Breast epithelium (tissue), 4 donors: Measurements from ENCODE around the gene VAMP4. TPM values are rescaled to one million over a fixed set of nuclear protein-coding genes. Genes with fewer than 3 reads are reported as not detected.
"Not testable (repeated sequence)": the region's sequence is repeated elsewhere in the genome, so short reads cannot be mapped to it uniquely, and the experiment has no call there.

Experiments
- DNase-seq, 2 donors: peaks; one replicate each; pipeline ENCODE4 v3.0.0-alpha.2; 2019; ENCODE audit warnings: low spot score in 2 of 2
- H3K27ac ChIP-seq, 2 donors: fragments of 200-600 bp; sonication (generic) in 1 of 2; one replicate each; pipeline ENCODE4 v1.5.1; 2016 to 2019; ENCODE audit warnings: mild to moderate bottlenecking in 1 of 2
- H3K27me3 ChIP-seq, 2 donors: fragments of 200-600 bp; sonication (generic) in 1 of 2; one replicate each; pipeline versions ENCODE4 v1.5.1 to v1.6.0; 2017 to 2019; ENCODE audit warnings: control low read depth in 1 of 2, mild to moderate bottlenecking in 1 of 2
- H3K36me3 ChIP-seq: fragments of 200-600 bp; one replicate; pipeline ENCODE4 v1.5.1; 2019
- H3K4me1 ChIP-seq, 2 donors: fragments of 200-600 bp; sonication (generic); one replicate each; pipeline ENCODE4 v1.5.1; 2016 to 2019; ENCODE audit warnings: control low read depth in 1 of 2
- H3K4me3 ChIP-seq, 3 donors: fragments of 200-600 bp; sonication (generic); 1 replicate in 2 of 3; 2 replicates in 1 of 3; pipeline ENCODE4 v1.5.1; 2016 to 2019; ENCODE audit warnings: mild to moderate bottlenecking in 3 of 3, moderate library complexity in 2 of 3
- H3K9me3 ChIP-seq, 2 donors: fragments of 200-600 bp; sonication (generic) in 1 of 2; one replicate each; pipeline ENCODE4 v1.5.1; 2016 to 2019; ENCODE audit warnings: control low read depth in 1 of 2
- POLR2A ChIP-seq: fragments of 450-650 bp; IDR thresholded peaks from one replicate; pipeline ENCODE4 v1.6.1; 2016; ENCODE audit warnings: antibody characterized with exemption, mild to moderate bottlenecking, moderate library complexity
- POLR2AphosphoS5 ChIP-seq, 3 donors: sonication (generic); formaldehyde crosslinking; IDR thresholded peaks; one replicate each; pipeline ENCODE4 v1.6.1; 2017; ENCODE audit warnings: antibody characterized with exemption in 3 of 3
- intact Hi-C: fragments of 100-400 bp; cut with DNase I; formaldehyde crosslinking; loops from one replicate; pipeline ENCODE4 v1.15.1; 2023; ENCODE audit warnings: low total_unique reads
- total RNA-seq, 3 donors: library from RNA; depleted of rRNA; stranded (reverse); fragments of >200 nt; gene quantifications; one replicate each; pipeline ENCODE4 v1.1.0, GENCODE V29; 2016
- TF ChIP-seq, protein P1 (sequence below), 3 donors: fragments of 450-650 bp; IDR thresholded peaks; one replicate each; pipeline ENCODE4 v1.5.1; 2016 to 2017; ENCODE audit warnings: antibody characterized with exemption in 3 of 3, mild to moderate bottlenecking in 3 of 3, moderate library complexity in 3 of 3

Gene VAMP4
- total RNA-seq, 3 donors from 2014 or later: 10.5 to 16.3 (median 14.0) TPM

DNA sequence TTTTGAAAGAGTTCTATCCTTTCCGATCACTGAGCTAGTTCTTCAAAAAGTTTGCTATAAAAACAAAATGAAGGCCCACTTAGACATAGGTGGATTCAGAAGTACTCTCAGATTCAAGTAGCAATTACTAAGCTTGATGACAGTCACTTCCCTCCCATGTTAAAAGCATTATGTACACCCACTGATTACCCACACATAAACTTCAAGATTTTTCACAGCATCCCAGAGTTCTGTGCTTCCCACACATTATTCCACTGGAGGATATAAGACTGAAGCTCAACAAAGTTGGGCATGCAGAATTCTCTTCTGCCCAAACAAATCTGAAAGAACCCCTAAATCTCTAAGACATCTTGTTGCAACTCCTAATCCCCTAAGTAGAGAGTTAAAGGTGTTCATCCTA is 29.5 kb downstream of the VAMP4 start:
- intact Hi-C loops: no loop called here
- H3K27ac ChIP-seq: no peak overlapping the region
- H3K27me3 ChIP-seq: no peaks in the 10 kb centered on the region
- peaks cover 3% of the 10 kb centered on the region for H3K36me3 ChIP-seq
- no peaks in the 10 kb centered on the region for H3K9me3 ChIP-seq
- no peaks in the 10 kb centered on the region for H3K4me1 ChIP-seq
- DNase-seq: no peak
- H3K4me3 ChIP-seq: no peak overlapping the region
- no peak for TF ChIP-seq POLR2A
- TF ChIP-seq, protein P1, sequence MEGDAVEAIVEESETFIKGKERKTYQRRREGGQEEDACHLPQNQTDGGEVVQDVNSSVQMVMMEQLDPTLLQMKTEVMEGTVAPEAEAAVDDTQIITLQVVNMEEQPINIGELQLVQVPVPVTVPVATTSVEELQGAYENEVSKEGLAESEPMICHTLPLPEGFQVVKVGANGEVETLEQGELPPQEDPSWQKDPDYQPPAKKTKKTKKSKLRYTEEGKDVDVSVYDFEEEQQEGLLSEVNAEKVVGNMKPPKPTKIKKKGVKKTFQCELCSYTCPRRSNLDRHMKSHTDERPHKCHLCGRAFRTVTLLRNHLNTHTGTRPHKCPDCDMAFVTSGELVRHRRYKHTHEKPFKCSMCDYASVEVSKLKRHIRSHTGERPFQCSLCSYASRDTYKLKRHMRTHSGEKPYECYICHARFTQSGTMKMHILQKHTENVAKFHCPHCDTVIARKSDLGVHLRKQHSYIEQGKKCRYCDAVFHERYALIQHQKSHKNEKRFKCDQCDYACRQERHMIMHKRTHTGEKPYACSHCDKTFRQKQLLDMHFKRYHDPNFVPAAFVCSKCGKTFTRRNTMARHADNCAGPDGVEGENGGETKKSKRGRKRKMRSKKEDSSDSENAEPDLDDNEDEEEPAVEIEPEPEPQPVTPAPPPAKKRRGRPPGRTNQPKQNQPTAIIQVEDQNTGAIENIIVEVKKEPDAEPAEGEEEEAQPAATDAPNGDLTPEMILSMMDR (IDR thresholded peaks at IDR 0.05): no peak

DNA sequence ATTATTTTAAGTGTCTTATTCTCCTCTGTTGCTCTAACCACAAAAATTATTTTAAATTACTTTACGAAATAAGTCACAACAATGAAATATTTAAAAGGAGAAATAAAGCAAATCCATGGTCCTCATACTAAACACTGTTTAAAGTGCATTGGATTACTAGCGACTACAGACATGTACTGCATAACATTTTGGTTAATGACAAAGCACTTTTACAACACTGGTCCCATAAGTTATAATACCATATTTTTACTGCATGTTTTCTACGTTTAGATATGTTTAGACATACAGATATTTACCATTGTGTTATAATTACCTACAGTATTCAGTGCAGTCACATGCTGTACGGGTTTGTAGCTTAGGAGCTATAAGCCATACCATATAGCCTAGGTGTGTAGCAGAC is 30.2 kb downstream of the VAMP4 start:
- no peak for DNase-seq
- H3K27ac ChIP-seq: no peak overlapping the region
- no peaks in the 10 kb centered on the region for H3K9me3 ChIP-seq
- no peak overlapping the region for H3K4me3 ChIP-seq
- intact Hi-C loops: no loop called here
- TF ChIP-seq, protein P1 (IDR thresholded peaks at IDR 0.05): no peak
- TF ChIP-seq POLR2A (no peak), POLR2AphosphoS5 (IDR thresholded peaks at IDR 0.05) (no peak)
- peaks cover 3% of the 10 kb centered on the region for H3K36me3 ChIP-seq
- H3K4me1 ChIP-seq: no peaks in the 10 kb centered on the region
- no peaks in the 10 kb centered on the region for H3K27me3 ChIP-seq

GRCh38 chr1:171707583-171707982 is 34.3 kb downstream of the VAMP4 start:
- H3K9me3 ChIP-seq: no peaks in the 10 kb centered on the region
- no peak overlapping the region for H3K4me3 ChIP-seq
- TF ChIP-seq POLR2AphosphoS5 (IDR thresholded peaks at IDR 0.05): no peak
- no peak for TF ChIP-seq POLR2A
- TF ChIP-seq, protein P1 (IDR thresholded peaks at IDR 0.05): no peak
- peaks cover 3% of the 10 kb centered on the region for H3K36me3 ChIP-seq
- no peaks in the 10 kb centered on the region for H3K27me3 ChIP-seq
- intact Hi-C loops: no loop called here
- DNase-seq: no peak
- H3K4me1 ChIP-seq: no peaks in the 10 kb centered on the region
- H3K27ac ChIP-seq: no peak overlapping the region

- Histone ChIP-seq H3K36me3 (no peaks in the 10 kb centered on the region), H3K9me3 (no peaks in the 10 kb centered on the region), H3K4me3 (no peak overlapping the region), H3K27ac (no peak overlapping the region), H3K4me1 (no peaks in the 10 kb centered on the region), H3K27me3 (no peaks in the 10 kb centered on the region)
- no peak for DNase-seq
- intact Hi-C loops: no loop called here
- TF ChIP-seq POLR2AphosphoS5 (IDR thresholded peaks at IDR 0.05) (no peak), POLR2A (no peak)
- TF ChIP-seq, protein P1 (IDR thresholded peaks at IDR 0.05): no peak
Measured at GRCh38 chr1:171702598-171702997, 39.3 kb downstream of the VAMP4 start.

DNA sequence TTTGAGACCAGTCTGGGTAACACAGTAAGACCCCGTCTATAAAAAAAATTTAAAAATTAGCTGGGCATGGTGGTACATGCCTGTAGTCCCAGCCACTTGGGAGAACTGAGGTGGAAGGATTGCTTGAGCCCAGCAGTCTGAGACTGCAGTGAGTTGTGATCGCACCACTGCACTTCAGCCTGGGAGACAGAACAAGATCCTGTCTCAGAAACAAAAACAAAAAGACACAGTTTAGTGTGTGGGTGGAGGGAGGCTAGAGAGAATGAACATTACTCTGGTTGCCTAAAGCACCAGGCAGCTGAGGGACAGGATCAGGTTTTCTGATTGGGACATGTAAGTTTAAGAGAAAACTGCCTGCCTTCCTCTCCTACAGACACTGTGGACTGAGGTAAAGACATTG is 42.3 kb downstream of the VAMP4 start:
- no peak overlapping the region for H3K4me3 ChIP-seq
- H3K36me3 ChIP-seq: no peaks in the 10 kb centered on the region
- H3K27me3 ChIP-seq: no peaks in the 10 kb centered on the region
- DNase-seq: no peak
- H3K4me1 ChIP-seq: no peaks in the 10 kb centered on the region
- peaks cover 5 to 10% of the 10 kb centered on the region in 2 donors for H3K9me3 ChIP-seq
- H3K27ac ChIP-seq: no peak overlapping the region
- TF ChIP-seq, protein P1 (IDR thresholded peaks at IDR 0.05): no peak
- TF ChIP-seq POLR2A: no peak
- TF ChIP-seq POLR2AphosphoS5 (IDR thresholded peaks at IDR 0.05): no peak
- intact Hi-C loops: no loop called here

DNA sequence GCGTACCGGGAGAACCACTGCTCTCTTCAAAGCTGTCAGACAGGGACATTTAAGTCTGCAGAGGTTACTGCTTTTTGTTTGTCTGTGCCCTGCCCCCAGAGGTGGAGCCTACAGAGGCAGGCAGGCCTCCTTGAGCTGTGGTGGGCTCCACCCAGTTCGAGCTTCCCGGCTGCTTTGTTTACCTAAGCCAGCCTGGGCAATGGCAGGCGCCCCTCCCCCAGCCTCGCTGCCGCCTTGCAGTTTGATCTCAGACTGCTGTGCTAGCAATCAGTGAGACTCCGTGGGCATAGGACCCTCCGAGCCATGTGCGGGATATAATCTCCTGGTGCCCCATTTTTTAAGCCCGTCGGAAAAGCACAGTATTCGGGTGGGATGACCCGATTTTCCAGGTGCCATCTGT is 46.1 kb downstream of the VAMP4 start:
- intact Hi-C loops, H3K9me3 ChIP-seq, H3K27me3 ChIP-seq, H3K4me1 ChIP-seq, H3K36me3 ChIP-seq, H3K27ac ChIP-seq, DNase-seq, H3K4me3 ChIP-seq: not testable (repeated sequence)

- H3K9me3 ChIP-seq, DNase-seq, H3K27ac ChIP-seq, H3K27me3 ChIP-seq, intact Hi-C loops, H3K4me1 ChIP-seq, H3K4me3 ChIP-seq, H3K36me3 ChIP-seq: not testable (repeated sequence)
Measured at GRCh38 chr1:171693541-171693940, 48.3 kb downstream of the VAMP4 start.
